Right renal pelvis (tissue), 4 donors: Measurements from ENCODE around the gene MACIR. TPM values are rescaled to one million over a fixed set of nuclear protein-coding genes. Genes with fewer than 3 reads are reported as not detected.

Experiments used
- DNase-seq, 4 donors: peaks; one replicate each; pipeline ENCODE4 v3.0.0-alpha.2; 2013; ENCODE audit warnings: low read depth in 4 of 4, low spot score in 3 of 4, missing footprints in 1 of 4
- polyA plus RNA-seq, 4 donors: library from polyadenylated mRNA; unstranded; fragments of 120-200 nt; gene quantifications; one replicate each; pipeline ENCODE4 v1.2.1, GENCODE V29; 2013; ENCODE audit not compliant: insufficient read length in 4 of 4

Gene MACIR
- polyA plus RNA-seq, 4 donors = 20.8 to 27.1 (median 24.5) TPM

- DNase-seq = no peak
Measured at GRCh38 chr5:103289024-103289423, 30.5 kb downstream of the MACIR start.

DNA sequence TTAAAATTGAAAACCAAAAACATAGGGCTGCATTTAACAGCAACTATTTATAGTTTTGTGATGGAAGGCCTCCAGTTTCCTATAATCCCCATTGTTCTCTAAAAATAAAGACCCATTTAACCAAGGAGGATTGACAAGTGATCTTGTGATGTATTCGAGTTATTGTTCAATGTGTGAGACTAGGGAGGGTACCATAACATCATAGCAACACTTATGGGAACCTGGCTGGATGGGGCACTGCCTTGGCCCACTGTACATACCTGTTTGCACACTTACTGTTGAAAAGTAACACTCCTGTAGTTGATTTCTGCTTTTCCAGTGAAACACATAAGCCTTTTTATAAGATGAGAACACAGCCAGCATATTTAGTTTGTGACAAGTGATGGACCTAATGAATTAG, 32.3 kb downstream of the MACIR start:
- DNase-seq = no peak

DNA sequence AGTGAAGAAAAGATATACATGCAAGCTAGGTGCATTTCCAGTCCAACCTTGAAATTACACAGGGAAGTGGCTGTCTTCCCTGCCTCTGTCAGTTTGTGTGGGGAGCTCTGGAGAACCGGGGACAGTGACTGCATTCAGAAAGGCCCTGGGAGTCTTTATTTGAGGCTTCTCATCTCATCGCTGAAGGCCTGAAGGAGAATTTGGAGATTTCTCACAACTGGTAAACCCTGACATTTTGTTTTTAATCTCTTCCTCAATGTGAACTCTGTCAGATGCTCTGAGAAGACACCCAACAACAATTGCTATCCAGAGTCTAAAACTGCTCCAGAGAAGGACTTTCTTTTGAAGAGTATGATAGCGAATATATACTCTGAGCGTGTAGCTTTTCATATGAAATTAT, 33.0 kb downstream of the MACIR start:
- no peak for DNase-seq

- no peak for DNase-seq
Measured at GRCh38 chr5:103293099-103293498, 34.5 kb downstream of the MACIR start.

- no peak for DNase-seq
Measured at GRCh38 chr5:103293719-103294118, 35.2 kb downstream of the MACIR start.

- no peak for DNase-seq
Measured at GRCh38 chr5:103294906-103295305, 36.3 kb downstream of the MACIR start.

GRCh38 chr5:103295424-103295823, 36.9 kb downstream of the MACIR start:
- no peak for DNase-seq

DNA sequence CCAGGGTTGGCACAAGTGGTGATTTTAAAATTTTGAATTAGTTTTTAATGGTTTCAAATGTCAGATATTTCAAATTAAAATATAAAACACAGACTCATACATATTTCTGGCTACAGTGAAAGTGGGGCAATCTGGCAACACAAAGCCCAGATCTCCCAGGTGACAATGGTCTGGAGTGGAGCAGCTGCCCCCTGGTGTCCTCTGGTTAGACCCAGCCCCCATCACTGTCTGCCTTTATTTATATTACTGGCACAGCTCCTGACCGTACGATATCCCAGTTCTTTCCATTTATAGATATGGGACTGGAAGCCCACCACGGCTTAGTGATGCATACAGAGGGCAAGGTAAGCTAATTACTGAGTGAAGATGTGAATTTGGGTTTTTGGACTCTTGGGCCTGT, 37.3 kb downstream of the MACIR start:
- no peak for DNase-seq

GRCh38 chr5:103298117-103298516, 39.6 kb downstream of the MACIR start:
- no peak for DNase-seq

- DNase-seq = no peak
Measured at GRCh38 chr5:103298607-103299188, 40.1 kb downstream of the MACIR start.

DNA sequence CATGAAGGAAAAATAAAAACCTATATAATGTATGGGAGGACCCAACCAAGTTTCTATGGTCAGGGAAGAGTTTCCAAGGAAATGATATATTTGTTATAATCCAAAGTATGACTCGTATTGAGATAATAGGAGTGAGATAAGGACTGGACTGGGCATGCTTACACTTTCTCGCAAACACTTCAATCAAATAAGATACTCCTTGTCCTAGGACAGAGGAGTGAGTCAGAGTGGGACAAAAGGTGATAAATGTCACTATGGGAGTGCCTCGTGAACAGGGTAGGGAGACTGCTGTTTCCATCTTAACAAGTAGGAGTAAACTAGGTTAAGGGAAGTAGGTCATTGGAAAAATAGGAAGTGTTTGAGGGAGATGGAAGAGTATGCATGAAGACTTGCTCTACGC, 47.2 kb downstream of the MACIR start:
- no peak for DNase-seq

- DNase-seq = no peak
Measured at GRCh38 chr5:103307470-103307869, 48.9 kb downstream of the MACIR start.

- DNase-seq = no peak
Measured at GRCh38 chr5:103308774-103309173, 50.2 kb downstream of the MACIR start.

GRCh38 chr5:103313056-103313455, 54.5 kb downstream of the MACIR start:
- no peak for DNase-seq

DNA sequence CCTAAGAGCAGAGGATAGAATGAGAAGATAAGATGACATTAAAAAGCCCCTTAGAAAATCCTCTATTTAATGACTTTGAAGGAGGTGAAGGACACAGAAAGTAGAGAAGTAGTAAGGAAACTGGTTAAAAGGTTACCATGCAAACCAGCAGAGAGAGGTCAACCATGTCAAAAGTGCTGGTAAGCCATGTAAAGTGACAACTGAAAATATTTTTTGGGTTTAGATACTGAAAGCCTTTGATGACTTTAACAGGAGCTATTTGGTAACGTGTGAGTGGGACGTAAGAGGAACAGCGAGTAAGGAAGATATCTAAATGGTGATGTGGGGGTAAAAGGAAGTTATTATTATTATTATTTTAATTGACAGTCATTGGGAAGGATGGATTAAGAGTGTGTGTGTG, 56.9 kb downstream of the MACIR start:
- no peak for DNase-seq

GRCh38 chr5:103327451-103327850, 68.9 kb downstream of the MACIR start:
- no peak for DNase-seq

- no peak for DNase-seq
Measured at GRCh38 chr5:103327893-103328292, 69.3 kb downstream of the MACIR start.

Other genes starting within 250 kb of the MACIR start
- 10 to 100 TPM; 11.0 to 13.9 (median 13.6) TPM for gene GIN1, start 138.6 kb upstream of the MACIR start, polyA plus RNA-seq
- gene PPIP5K2, start 138.5 kb upstream of the MACIR start, polyA plus RNA-seq = 100 to 1,000 TPM in 2 of 4 donors, 10 to 100 TPM in 2; 69.5 to 103 (median 99.4) TPM